Stimulated activated CD8-positive, alpha-beta memory T cell treated with anti-CD3 and anti-CD28 coated beads, Interleukin-2, amount 100 ng/mL, for 48 hours (primary cell): ENCODE measurements around the gene ARID3B.

Source experiments
- DNase-seq, 2 donors: peaks; one replicate each; pipeline ENCODE4 v3.0.0-alpha.2; 2020; ENCODE audit warnings: low read depth in 2 of 2

Gene ARID3B

GRCh38 chr15:74642348-74642733, 101.3 kb downstream of the ARID3B start:
- DNase-seq, result no peak

- no peak for DNase-seq
Measured at GRCh38 chr15:74642734-74643664, 102.0 kb downstream of the ARID3B start.

DNA sequence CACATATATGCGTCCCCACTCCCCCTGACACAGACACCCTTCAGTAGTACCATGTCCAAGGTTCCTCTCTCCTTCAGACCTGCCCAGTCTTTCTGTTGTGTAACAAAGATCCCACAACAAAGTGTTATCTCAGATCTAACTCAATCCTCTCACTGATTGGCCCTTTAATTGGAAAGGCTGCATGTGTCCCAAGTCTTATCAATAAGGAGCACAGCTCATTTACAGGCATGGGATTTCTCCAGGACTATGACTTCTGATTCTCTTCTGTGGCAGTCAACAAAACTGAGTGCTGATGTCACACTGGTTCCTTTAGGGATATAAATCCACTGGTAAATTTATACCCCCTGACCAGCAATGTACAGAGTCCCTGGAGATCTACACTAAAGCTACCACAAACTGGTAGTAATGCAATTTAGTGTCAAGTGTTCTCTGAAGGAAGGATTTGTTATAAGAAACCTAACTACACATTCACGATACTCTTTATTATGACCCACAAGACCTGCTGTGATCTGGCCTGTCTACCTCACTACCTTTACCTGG, 102.7 kb downstream of the ARID3B start:
- no peak for DNase-seq

DNA sequence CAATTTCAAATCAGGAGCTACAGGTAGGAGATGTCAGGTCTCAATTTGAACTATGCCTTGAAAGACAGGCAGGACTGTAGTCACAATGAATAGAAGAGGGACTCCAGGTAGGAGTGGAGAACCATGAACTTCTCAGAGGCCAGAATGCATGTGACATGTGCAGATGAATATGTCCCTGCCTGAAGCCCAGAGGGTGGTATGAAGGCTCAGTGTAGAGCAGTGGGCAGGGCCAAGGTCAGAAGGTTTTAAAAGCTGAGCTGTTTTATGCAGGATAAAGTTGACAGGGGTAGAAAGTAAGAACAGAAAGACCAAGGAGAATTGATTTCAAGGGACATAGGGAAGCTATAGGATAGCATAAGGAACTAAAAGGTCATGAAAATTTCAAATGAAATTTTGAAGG, 105.5 kb downstream of the ARID3B start:
- DNase-seq, result no peak
